Liver (tissue), 3 donors: ENCODE results near the gene EMP3.

Source experiments
- GABPA ChIP-seq, 2 donors: IDR thresholded peaks in 1 of 2; conservative IDR thresholded peaks in 1 of 2; 2 replicates each; pipeline ENCODE4 v1.6.1; 2016; ENCODE audit warnings: antibody characterized with exemption in 2 of 2, mild to moderate bottlenecking in 1 of 2, moderate library complexity in 1 of 2
- HNF4G ChIP-seq: IDR thresholded peaks from 2 replicates; pipeline ENCODE4 v1.6.1; 2016; ENCODE audit warnings: antibody characterized with exemption
- JUND ChIP-seq, 2 donors: IDR thresholded peaks; 2 replicates each; pipeline ENCODE4 v1.6.1; 2016; ENCODE audit warnings: antibody characterized with exemption in 2 of 2
- RXRA ChIP-seq, 2 donors: IDR thresholded peaks; 2 replicates each; pipeline ENCODE4 v1.6.1; 2017 to 2018; ENCODE audit warnings: antibody characterized with exemption in 2 of 2, mild to moderate bottlenecking in 1 of 2
- TAF1 ChIP-seq: conservative IDR thresholded peaks from 2 replicates; pipeline ENCODE4 v1.6.1; 2016; ENCODE audit warnings: antibody characterized with exemption, mild to moderate bottlenecking
- TF ChIP-seq, protein P1 (sequence below): fragments of 150-350 bp; IDR thresholded peaks from 2 replicates; pipeline ENCODE4 v1.5.1; 2017; ENCODE audit warnings: improper control_type of control experiment, low read depth, low read length; ENCODE audit not compliant: missing input control
- TF ChIP-seq, protein P2 (sequence below): IDR thresholded peaks from 2 replicates; pipeline ENCODE4 v1.6.1; 2016; ENCODE audit warnings: antibody characterized with exemption
- TF ChIP-seq, protein P3 (sequence below): IDR thresholded peaks from 2 replicates; pipeline ENCODE4 v1.6.1; 2016; ENCODE audit warnings: antibody characterized with exemption
- TF ChIP-seq, protein P4 (sequence below): IDR thresholded peaks from 2 replicates; pipeline ENCODE4 v1.6.1; 2016; ENCODE audit warnings: antibody characterized with exemption
- donor health status: healthy.
- donor health status: healthy.

DNA sequence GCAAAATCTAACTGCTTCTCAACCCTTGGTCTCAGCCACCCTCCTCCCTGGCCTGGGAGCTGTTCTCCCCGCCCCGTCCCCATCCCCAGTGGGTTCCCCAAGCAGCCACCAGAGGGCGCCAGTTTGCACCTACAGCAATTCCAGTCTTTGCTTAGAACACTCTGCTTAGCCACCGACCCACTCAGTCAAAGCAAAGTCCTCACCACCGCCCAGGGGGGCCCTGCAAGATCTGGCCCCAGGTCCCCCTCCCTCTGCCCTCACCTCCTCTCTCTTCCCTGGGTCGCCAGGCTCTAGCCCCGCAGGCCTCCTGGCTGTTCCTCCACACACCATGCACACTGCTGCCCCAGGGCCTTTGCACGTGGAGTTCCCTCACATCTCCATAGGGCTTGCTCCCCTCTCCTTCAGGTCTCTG is 26.0 kb downstream of the EMP3 start:
- TF ChIP-seq, protein P1, sequence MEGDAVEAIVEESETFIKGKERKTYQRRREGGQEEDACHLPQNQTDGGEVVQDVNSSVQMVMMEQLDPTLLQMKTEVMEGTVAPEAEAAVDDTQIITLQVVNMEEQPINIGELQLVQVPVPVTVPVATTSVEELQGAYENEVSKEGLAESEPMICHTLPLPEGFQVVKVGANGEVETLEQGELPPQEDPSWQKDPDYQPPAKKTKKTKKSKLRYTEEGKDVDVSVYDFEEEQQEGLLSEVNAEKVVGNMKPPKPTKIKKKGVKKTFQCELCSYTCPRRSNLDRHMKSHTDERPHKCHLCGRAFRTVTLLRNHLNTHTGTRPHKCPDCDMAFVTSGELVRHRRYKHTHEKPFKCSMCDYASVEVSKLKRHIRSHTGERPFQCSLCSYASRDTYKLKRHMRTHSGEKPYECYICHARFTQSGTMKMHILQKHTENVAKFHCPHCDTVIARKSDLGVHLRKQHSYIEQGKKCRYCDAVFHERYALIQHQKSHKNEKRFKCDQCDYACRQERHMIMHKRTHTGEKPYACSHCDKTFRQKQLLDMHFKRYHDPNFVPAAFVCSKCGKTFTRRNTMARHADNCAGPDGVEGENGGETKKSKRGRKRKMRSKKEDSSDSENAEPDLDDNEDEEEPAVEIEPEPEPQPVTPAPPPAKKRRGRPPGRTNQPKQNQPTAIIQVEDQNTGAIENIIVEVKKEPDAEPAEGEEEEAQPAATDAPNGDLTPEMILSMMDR = peak; percentile 72
- TF ChIP-seq HNF4G (no peak), RXRA (IDR thresholded peaks at IDR 0.05) (no peak), TAF1 (no peak), JUND (IDR thresholded peaks at IDR 0.05) (no peak), GABPA (IDR thresholded peaks at IDR 0.05 in 1 of 2, conservative IDR thresholded peaks at IDR 0.05 in 1 of 2) (no peak)
- TF ChIP-seq, protein P2, sequence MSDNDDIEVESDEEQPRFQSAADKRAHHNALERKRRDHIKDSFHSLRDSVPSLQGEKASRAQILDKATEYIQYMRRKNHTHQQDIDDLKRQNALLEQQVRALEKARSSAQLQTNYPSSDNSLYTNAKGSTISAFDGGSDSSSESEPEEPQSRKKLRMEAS = no peak
- TF ChIP-seq, protein P3, sequence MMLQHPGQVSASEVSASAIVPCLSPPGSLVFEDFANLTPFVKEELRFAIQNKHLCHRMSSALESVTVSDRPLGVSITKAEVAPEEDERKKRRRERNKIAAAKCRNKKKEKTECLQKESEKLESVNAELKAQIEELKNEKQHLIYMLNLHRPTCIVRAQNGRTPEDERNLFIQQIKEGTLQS = no peak
- TF ChIP-seq, protein P4, sequence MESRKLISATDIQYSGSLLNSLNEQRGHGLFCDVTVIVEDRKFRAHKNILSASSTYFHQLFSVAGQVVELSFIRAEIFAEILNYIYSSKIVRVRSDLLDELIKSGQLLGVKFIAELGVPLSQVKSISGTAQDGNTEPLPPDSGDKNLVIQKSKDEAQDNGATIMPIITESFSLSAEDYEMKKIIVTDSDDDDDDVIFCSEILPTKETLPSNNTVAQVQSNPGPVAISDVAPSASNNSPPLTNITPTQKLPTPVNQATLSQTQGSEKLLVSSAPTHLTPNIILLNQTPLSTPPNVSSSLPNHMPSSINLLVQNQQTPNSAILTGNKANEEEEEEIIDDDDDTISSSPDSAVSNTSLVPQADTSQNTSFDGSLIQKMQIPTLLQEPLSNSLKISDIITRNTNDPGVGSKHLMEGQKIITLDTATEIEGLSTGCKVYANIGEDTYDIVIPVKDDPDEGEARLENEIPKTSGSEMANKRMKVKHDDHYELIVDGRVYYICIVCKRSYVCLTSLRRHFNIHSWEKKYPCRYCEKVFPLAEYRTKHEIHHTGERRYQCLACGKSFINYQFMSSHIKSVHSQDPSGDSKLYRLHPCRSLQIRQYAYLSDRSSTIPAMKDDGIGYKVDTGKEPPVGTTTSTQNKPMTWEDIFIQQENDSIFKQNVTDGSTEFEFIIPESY = no peak
